Loucy (cell line): Measurements from ENCODE around the gene DACH1.

Experiments used
- H2AFZ ChIP-seq: fragments of 200-600 bp; sonication (generic); 2 replicates; pipeline ENCODE4 v1.6.0; 2016; ENCODE audit warnings: antibody characterized with exemption, mild to moderate bottlenecking, low read length, moderate library complexity
- H3F3A ChIP-seq: fragments of 200-600 bp; 2 replicates; pipeline ENCODE4 v1.6.0; 2016; ENCODE audit warnings: antibody characterized with exemption, low read depth, mild to moderate bottlenecking
- H3K27me3 ChIP-seq: fragments of 200-600 bp; sonication (generic); 2 replicates; pipeline ENCODE4 v1.6.1; 2014; ENCODE audit warnings: low read length, mild to moderate bottlenecking; ENCODE audit not compliant: insufficient read depth, poor library complexity, severe bottlenecking
- H3K36me3 ChIP-seq: fragments of 200-600 bp; sonication (generic); 2 replicates; pipeline ENCODE4 v1.6.1; 2016; ENCODE audit warnings: low read length; ENCODE audit not compliant: insufficient read depth
- H3K4me1 ChIP-seq: fragments of 200-600 bp; sonication (generic); 2 replicates; pipeline ENCODE4 v1.5.1; 2014; ENCODE audit warnings: low read length, mild to moderate bottlenecking; ENCODE audit not compliant: insufficient read depth, poor library complexity, severe bottlenecking
- H3K4me2 ChIP-seq: fragments of 200-600 bp; sonication (generic); 2 replicates; pipeline ENCODE4 v1.6.0; 2014; ENCODE audit warnings: antibody characterized with exemption, low read length, low read depth, mild to moderate bottlenecking; ENCODE audit not compliant: poor library complexity, severe bottlenecking
- H3K4me3 ChIP-seq: fragments of 200-600 bp; sonication (generic); 2 replicates; pipeline ENCODE4 v1.5.1; 2014; ENCODE audit warnings: low read length, mild to moderate bottlenecking, mixed read lengths; ENCODE audit not compliant: poor library complexity, severe bottlenecking
- H3K79me2 ChIP-seq: fragments of 200-600 bp; sonication (generic); 2 replicates; pipeline ENCODE4 v1.6.1; 2014; ENCODE audit warnings: low read length; ENCODE audit not compliant: insufficient read depth
- H3K9ac ChIP-seq: fragments of 200-600 bp; sonication (generic); 2 replicates; pipeline ENCODE4 v1.6.0; 2014; ENCODE audit warnings: mild to moderate bottlenecking, low read depth, low read length, moderate library complexity; ENCODE audit not compliant: poor library complexity, severe bottlenecking
- H3K9me2 ChIP-seq: fragments of 200-600 bp; sonication (generic); replicated peaks from 2 replicates; pipeline ENCODE4 v1.6.1; 2016; ENCODE audit warnings: low read depth, low read length, mixed read lengths
- H3K9me3 ChIP-seq: fragments of 200-600 bp; sonication (generic); 2 replicates; pipeline ENCODE4 v1.6.1; 2014; ENCODE audit warnings: mild to moderate bottlenecking, antibody characterized with exemption, low read length, low read depth; ENCODE audit not compliant: insufficient read depth
- H4K20me1 ChIP-seq: fragments of 200-600 bp; sonication (generic); 2 replicates; pipeline ENCODE4 v1.6.0; 2014; ENCODE audit warnings: antibody characterized with exemption, low read length, mild to moderate bottlenecking; ENCODE audit not compliant: insufficient read depth, poor library complexity, severe bottlenecking
- EZH2phosphoT487 ChIP-seq: fragments of 200-600 bp; IDR thresholded peaks from 2 replicates; pipeline ENCODE4 v1.6.1; 2018; ENCODE audit warnings: antibody characterized with exemption, mild to moderate bottlenecking, moderate library complexity, borderline replicate concordance
- TF ChIP-seq, protein P1 (sequence below): fragments of 200-600 bp; sonication (generic); conservative IDR thresholded peaks from 2 replicates; pipeline ENCODE4 v1.5.1; 2014; ENCODE audit warnings: mild to moderate bottlenecking, antibody characterized with exemption, low read length

The DACH1 gene

DNA sequence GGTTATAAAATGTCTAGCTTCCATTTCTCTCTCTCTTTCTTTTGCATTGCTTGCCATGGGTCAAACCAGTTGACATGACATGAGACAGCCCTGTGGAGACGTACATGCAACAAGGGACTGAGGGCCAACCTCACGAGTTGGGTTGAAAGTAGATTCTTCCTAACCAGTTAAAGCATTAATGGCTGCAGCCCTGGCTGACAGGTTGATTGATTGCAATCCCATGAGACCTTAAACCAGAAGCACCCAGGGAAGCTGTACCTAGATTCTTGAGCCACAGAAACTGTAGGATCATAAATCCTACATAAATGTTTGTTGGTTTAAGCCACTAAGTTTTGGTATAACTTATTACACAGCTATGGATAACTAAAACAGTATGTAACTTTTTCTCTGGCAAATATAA lies 373.8 kb downstream of the DACH1 start:
- TF ChIP-seq EZH2phosphoT487, result no peak
- TF ChIP-seq, protein P1, sequence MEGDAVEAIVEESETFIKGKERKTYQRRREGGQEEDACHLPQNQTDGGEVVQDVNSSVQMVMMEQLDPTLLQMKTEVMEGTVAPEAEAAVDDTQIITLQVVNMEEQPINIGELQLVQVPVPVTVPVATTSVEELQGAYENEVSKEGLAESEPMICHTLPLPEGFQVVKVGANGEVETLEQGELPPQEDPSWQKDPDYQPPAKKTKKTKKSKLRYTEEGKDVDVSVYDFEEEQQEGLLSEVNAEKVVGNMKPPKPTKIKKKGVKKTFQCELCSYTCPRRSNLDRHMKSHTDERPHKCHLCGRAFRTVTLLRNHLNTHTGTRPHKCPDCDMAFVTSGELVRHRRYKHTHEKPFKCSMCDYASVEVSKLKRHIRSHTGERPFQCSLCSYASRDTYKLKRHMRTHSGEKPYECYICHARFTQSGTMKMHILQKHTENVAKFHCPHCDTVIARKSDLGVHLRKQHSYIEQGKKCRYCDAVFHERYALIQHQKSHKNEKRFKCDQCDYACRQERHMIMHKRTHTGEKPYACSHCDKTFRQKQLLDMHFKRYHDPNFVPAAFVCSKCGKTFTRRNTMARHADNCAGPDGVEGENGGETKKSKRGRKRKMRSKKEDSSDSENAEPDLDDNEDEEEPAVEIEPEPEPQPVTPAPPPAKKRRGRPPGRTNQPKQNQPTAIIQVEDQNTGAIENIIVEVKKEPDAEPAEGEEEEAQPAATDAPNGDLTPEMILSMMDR, result no peak

DNA sequence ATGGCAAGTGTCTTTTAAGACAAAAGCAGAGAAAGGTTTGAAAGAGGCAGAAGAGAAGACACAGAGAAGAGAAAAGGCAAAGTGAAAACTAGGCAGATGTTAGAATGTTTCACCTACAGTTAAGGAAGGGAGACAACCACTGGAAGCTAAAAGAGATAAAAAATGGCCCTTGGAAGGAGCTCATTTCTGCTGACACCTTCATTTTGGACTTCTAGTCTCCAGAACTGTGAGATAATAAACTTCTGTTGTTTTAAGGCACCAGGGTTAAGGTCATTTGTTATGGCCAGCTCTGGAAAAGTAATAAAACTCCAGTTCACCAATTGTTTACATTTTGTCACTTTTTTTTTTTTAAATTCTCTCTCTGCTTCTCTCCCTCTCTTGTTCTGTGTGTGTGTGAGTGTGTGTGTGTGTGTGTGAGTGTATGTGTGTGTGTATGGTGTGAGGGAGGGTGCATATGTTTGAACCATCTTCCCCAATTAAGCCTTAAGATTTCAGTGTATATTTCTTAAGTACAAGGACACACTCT lies 374.6 kb downstream of the DACH1 start:
- TF ChIP-seq, protein P1, result no peak
- TF ChIP-seq EZH2phosphoT487, result no peak
- H3K9ac ChIP-seq, result no peak overlapping the region
- no peaks in the 10 kb centered on the region for H3K36me3 ChIP-seq
- H3K9me3 ChIP-seq, result no peaks in the 10 kb centered on the region
- no peak overlapping the region for H3K4me2 ChIP-seq
- H3K79me2 ChIP-seq, result no peaks in the 10 kb centered on the region
- no peaks in the 10 kb centered on the region for H3K4me1 ChIP-seq
- no peaks in the 10 kb centered on the region for H3K27me3 ChIP-seq
- H3F3A ChIP-seq, result no peaks in the 10 kb centered on the region
- H4K20me1 ChIP-seq, result no peaks in the 10 kb centered on the region
- no peaks in the 10 kb centered on the region for H3K9me2 ChIP-seq
- no peak overlapping the region for H2AFZ ChIP-seq
- H3K4me3 ChIP-seq, result no peak overlapping the region

More for the DNA sequence above, 373.8 kb downstream of the DACH1 start:
- H3K79me2 ChIP-seq, result no peaks in the 10 kb centered on the region
- no peak overlapping the region for H3K4me3 ChIP-seq
- H3K36me3 ChIP-seq, result no peaks in the 10 kb centered on the region
- H2AFZ ChIP-seq, result no peak overlapping the region
- H3K9me2 ChIP-seq, result no peaks in the 10 kb centered on the region
- no peaks in the 10 kb centered on the region for H4K20me1 ChIP-seq
- H3K9me3 ChIP-seq, result no peaks in the 10 kb centered on the region
- no peaks in the 10 kb centered on the region for H3K27me3 ChIP-seq
- H3K4me1 ChIP-seq, result no peaks in the 10 kb centered on the region
- H3K4me2 ChIP-seq, result no peak overlapping the region
- H3K9ac ChIP-seq, result no peak overlapping the region
- H3F3A ChIP-seq, result no peaks in the 10 kb centered on the region

DNA sequence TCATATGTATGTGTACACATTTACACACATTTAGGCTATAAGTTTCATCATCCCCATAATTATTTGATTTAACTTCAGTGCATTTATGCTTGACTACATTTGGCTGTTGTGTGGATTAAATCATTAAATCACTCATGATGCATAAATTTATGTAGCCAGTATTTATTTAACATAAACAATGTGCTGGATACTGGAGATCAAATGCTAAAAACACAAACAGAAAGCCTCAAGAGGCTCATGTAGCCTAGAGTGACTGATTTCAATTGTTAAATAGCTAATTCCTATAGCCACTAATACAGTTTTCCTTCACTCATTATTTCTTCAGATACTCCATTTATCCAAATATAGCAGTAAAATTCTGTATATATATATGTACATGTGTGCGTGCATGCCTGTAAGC lies 376.0 kb downstream of the DACH1 start:
- H3K4me1 ChIP-seq, result no peaks in the 10 kb centered on the region
- H3F3A ChIP-seq, result no peaks in the 10 kb centered on the region
- H2AFZ ChIP-seq, result no peak overlapping the region
- TF ChIP-seq EZH2phosphoT487, result no peak
- TF ChIP-seq, protein P1, result no peak
- H3K9ac ChIP-seq, result no peak overlapping the region
- H3K36me3 ChIP-seq, result no peaks in the 10 kb centered on the region
- H3K79me2 ChIP-seq, result no peaks in the 10 kb centered on the region
- H4K20me1 ChIP-seq, result no peaks in the 10 kb centered on the region
- no peak overlapping the region for H3K4me3 ChIP-seq
- H3K9me2 ChIP-seq, result no peaks in the 10 kb centered on the region
- H3K4me2 ChIP-seq, result no peak overlapping the region
- no peaks in the 10 kb centered on the region for H3K9me3 ChIP-seq
- no peaks in the 10 kb centered on the region for H3K27me3 ChIP-seq
